Keratinocyte (primary cell): ENCODE data around the gene XKRX. TPM values are rescaled to one million over a fixed set of nuclear protein-coding genes. Genes with fewer than 3 reads are reported as not detected.

Experiments used
- DNase-seq: peaks from one replicate; pipeline ENCODE4 v3.0.0-alpha.2; 2011; ENCODE audit warnings: low read depth, missing footprints, low spot score
- FAIRE-seq: peaks from 2 replicates; lab custom pipeline; 2011; peaks lifted over from hg19 to GRCh38; lab: Jason Lieb, UNC
- H2AFZ ChIP-seq: 2 replicates; pipeline ENCODE4 v1.6.0; 2012; ENCODE audit warnings: low read length, control low read depth, inconsistent platforms; ENCODE audit not compliant: control insufficient read depth
- H3K27ac ChIP-seq: 2 replicates; pipeline ENCODE4 v1.5.1; 2011; ENCODE audit warnings: low read length; ENCODE audit not compliant: control insufficient read depth, insufficient read depth
- H3K27me3 ChIP-seq: 3 replicates; pipeline ENCODE4 v1.6.0; 2011; ENCODE audit warnings: low read length; ENCODE audit not compliant: control insufficient read depth, insufficient read depth; ENCODE audit errors: extremely low read depth
- H3K36me3 ChIP-seq, 2 experiments: 2 replicates in 1 of 2; 3 replicates in 1 of 2; pipeline ENCODE4 v1.5.1; 2011; ENCODE audit warnings: low read length in 2 of 2, mild to moderate bottlenecking in 1 of 2; ENCODE audit not compliant: control insufficient read depth in 2 of 2, insufficient read depth in 2 of 2; ENCODE audit errors: extremely low read depth in 1 of 2
- H3K4me1 ChIP-seq: 3 replicates; pipeline ENCODE4 v1.5.1; 2011; ENCODE audit warnings: low read length; ENCODE audit not compliant: control insufficient read depth, insufficient read depth; ENCODE audit errors: extremely low read depth
- H3K4me2 ChIP-seq: 3 replicates; pipeline ENCODE4 v1.6.0; 2011; ENCODE audit warnings: low read depth, low read length; ENCODE audit not compliant: control insufficient read depth, insufficient read depth; ENCODE audit errors: extremely low read depth
- H3K4me3 ChIP-seq, 3 experiments: fragments of 200-600 bp in 1 of 3; sonication (generic) in 1 of 3; 2 replicates in 2 of 3; 3 replicates in 1 of 3; pipeline ENCODE4 v1.5.1; 2011 to 2016; ENCODE audit warnings: low read length in 3 of 3, mild to moderate bottlenecking in 3 of 3, control low read depth in 2 of 3, inconsistent platforms in 1 of 3, low read depth in 1 of 3, mixed read lengths in 1 of 3, mixed run types in 1 of 3, moderate library complexity in 1 of 3; ENCODE audit not compliant: control insufficient read depth in 2 of 3, insufficient read depth in 2 of 3; ENCODE audit errors: extremely low read depth in 1 of 3
- H3K79me2 ChIP-seq: 2 replicates; pipeline ENCODE4 v1.6.0; 2012; ENCODE audit warnings: low read length; ENCODE audit not compliant: control insufficient read depth, insufficient read depth
- H3K9ac ChIP-seq: 3 replicates; pipeline ENCODE4 v1.6.0; 2011; ENCODE audit warnings: low read length; ENCODE audit not compliant: control insufficient read depth, insufficient read depth; ENCODE audit errors: extremely low read depth
- H3K9me1 ChIP-seq: 3 replicates; pipeline ENCODE4 v1.6.0; 2011; ENCODE audit warnings: low read length; ENCODE audit not compliant: control insufficient read depth, insufficient read depth; ENCODE audit errors: extremely low read depth
- H3K9me3 ChIP-seq: 2 replicates; pipeline ENCODE4 v1.5.1; 2012; ENCODE audit warnings: low read depth, low read length; ENCODE audit not compliant: control insufficient read depth
- H4K20me1 ChIP-seq: 3 replicates; pipeline ENCODE4 v1.6.0; 2011; ENCODE audit warnings: low read length; ENCODE audit not compliant: control insufficient read depth, insufficient read depth; ENCODE audit errors: extremely low read depth
- CTCF ChIP-seq, 3 experiments: IDR thresholded peaks in 1 of 3; conservative IDR thresholded peaks in 1 of 3; optimal IDR thresholded peaks in 1 of 3; 2 replicates in 2 of 3; 3 replicates in 1 of 3; pipeline versions ENCODE3 to v1.5.1; 2011; ENCODE audit warnings: low read length in 3 of 3, mild to moderate bottlenecking in 3 of 3, moderate library complexity in 2 of 3, control low read depth in 1 of 3, inconsistent platforms in 1 of 3; ENCODE audit not compliant: insufficient read depth in 2 of 3; ENCODE audit errors: extremely low read depth in 1 of 3
- EZH2 ChIP-seq: IDR thresholded peaks from one replicate; pipeline ENCODE4 v1.6.1; 2012; ENCODE audit warnings: inconsistent platforms, mild to moderate bottlenecking, low read length, moderate library complexity
- dilution Hi-C: fragments of 300-500 bp; cut with MboI; formaldehyde crosslinking; loops from one replicate; pipeline ENCODE4 v1.7.0; 2020; ENCODE audit warnings: low sequenced_read_pairs; ENCODE audit not compliant: extremely low pct_ligation_motif_present
- polyA plus RNA-seq, 5 experiments: library from polyadenylated mRNA; depleted of rRNA in 3 of 5; stranded (reverse) in 3 of 5; stranded (forward) in 1 of 5; unstranded in 1 of 5; fragments of >200 nt; gene quantifications; 1 replicate in 1 of 5; 2 replicates in 3 of 5; 3 replicates in 1 of 5; pipeline versions ENCODE4 v1.2.1 to v1.2.3, GENCODE V29; 2011 to 2012; ENCODE audit warnings: missing spikeins in 2 of 5, low read depth in 1 of 5, low replicate concordance in 1 of 5

XKRX gene
- polyA plus RNA-seq, 1 donor (not counting 4 experiments of a cell fraction or from before 2014, with no cell fraction given), result 0.26 TPM

- TF ChIP-seq EZH2 (no peak), CTCF (optimal IDR thresholded peaks at IDR 0.05 in 1 of 3, IDR thresholded peaks at IDR 0.05 in 1 of 3, conservative IDR thresholded peaks at IDR 0.05 in 1 of 3; ENCODE audit: extremely low read depth in 1 of 3, insufficient read depth in 2 of 3, low read length in 3 of 3) (no peak)
- no peaks in the 10 kb centered on the region for H3K4me1 ChIP-seq
- no peak overlapping the region for H3K4me3 ChIP-seq
- no peaks in the 10 kb centered on the region for H3K9me1 ChIP-seq
- no peak for DNase-seq
- no peak for FAIRE-seq
- no peak overlapping the region for H2AFZ ChIP-seq
- H4K20me1 ChIP-seq, result no peaks in the 10 kb centered on the region
- H3K36me3 ChIP-seq, result no peaks in the 10 kb centered on the region
- no peak overlapping the region for H3K4me2 ChIP-seq
- no peaks in the 10 kb centered on the region for H3K79me2 ChIP-seq
- no peaks in the 10 kb centered on the region for H3K9me3 ChIP-seq
- dilution Hi-C loops, result no loop called here
- H3K9ac ChIP-seq, result no peak overlapping the region
- no peak overlapping the region for H3K27ac ChIP-seq
- no peaks in the 10 kb centered on the region for H3K27me3 ChIP-seq
Measured at GRCh38 chrX:100871594-100872560, 56.8 kb downstream of the XKRX start.

GRCh38 chrX:100870527-100870926, 58.2 kb downstream of the XKRX start:
- Histone ChIP-seq H3K27ac (no peak overlapping the region), H3K4me1 (no peaks in the 10 kb centered on the region), H3K9ac (no peak overlapping the region), H3K9me3 (no peaks in the 10 kb centered on the region), H2AFZ (no peak overlapping the region), H3K9me1 (no peaks in the 10 kb centered on the region), H3K4me3 (no peak overlapping the region), H3K27me3 (no peaks in the 10 kb centered on the region), H4K20me1 (no peaks in the 10 kb centered on the region), H3K79me2 (no peaks in the 10 kb centered on the region), H3K36me3 (no peaks in the 10 kb centered on the region), H3K4me2 (no peak overlapping the region)
- DNase-seq (no peak), FAIRE-seq (no peak)
- dilution Hi-C loops, result no loop called here
- no peak for TF ChIP-seq CTCF (optimal IDR thresholded peaks at IDR 0.05 in 1 of 3, IDR thresholded peaks at IDR 0.05 in 1 of 3, conservative IDR thresholded peaks at IDR 0.05 in 1 of 3; ENCODE audit: extremely low read depth in 1 of 3, insufficient read depth in 2 of 3, low read length in 3 of 3)
- no peak for TF ChIP-seq EZH2
